Psoas muscle (tissue), 8 donors: ENCODE results near the gene SDK2. TPM values are rescaled to one million over a fixed set of nuclear protein-coding genes. Genes with fewer than 3 reads are reported as not detected.

ENCODE experiments used
- ATAC-seq, 4 donors: fragments of 200-7000 bp; cut with Tn5 transposase; one replicate each; pipeline ENCODE4 v1.9.1; 2020; ENCODE audit warnings: moderate library complexity in 3 of 4, mild to moderate bottlenecking in 2 of 4
- DNase-seq, 2 donors: peaks; one replicate each; pipeline ENCODE4 v3.0.0-alpha.2; 2020
- H3K27ac ChIP-seq: fragments of 200-600 bp; one replicate; pipeline ENCODE4 v1.8.0; 2022
- H3K27me3 ChIP-seq, 3 donors: fragments of 200-600 bp in 1 of 3; one replicate each; pipeline versions ENCODE4 v1.6.1 to v1.8.0; 2013 to 2022; ENCODE audit warnings: low read length in 2 of 3, mild to moderate bottlenecking in 2 of 3, moderate library complexity in 1 of 3; ENCODE audit not compliant: insufficient read depth in 3 of 3
- H3K36me3 ChIP-seq, 2 donors: fragments of 200-600 bp in 1 of 2; one replicate each; pipeline versions ENCODE4 v1.6.1 to v1.8.0; 2013 to 2022; ENCODE audit warnings: low read depth in 1 of 2, mild to moderate bottlenecking in 1 of 2, moderate library complexity in 1 of 2; ENCODE audit not compliant: insufficient read depth in 1 of 2
- H3K4me1 ChIP-seq: fragments of 200-600 bp; one replicate; pipeline ENCODE4 v1.8.0; 2022
- H3K4me3 ChIP-seq: fragments of 200-600 bp; one replicate; pipeline ENCODE4 v1.8.0; 2022; ENCODE audit warnings: mild to moderate bottlenecking
- H3K9me3 ChIP-seq: fragments of 200-600 bp; one replicate; pipeline ENCODE4 v1.8.0; 2022
- WGBS, 3 donors: extraction: QIAGEN DNeasy Blood & Tissue Kit; methylation state at CpG; one replicate each; pipeline versions ENCODE4 v1.1.6 to v1.1.7; 2013; 5-methylcytosine and 5-hydroxymethylcytosine counted together
- intact Hi-C, 2 donors: fragments of 100-400 bp; cut with DNase I; formaldehyde crosslinking; loops; one replicate each; pipeline versions ENCODE4 v1.11.0 to v1.14.2; 2022
- polyA plus RNA-seq, 3 donors: library from polyadenylated mRNA; stranded (reverse); fragments of 200-250 nt; gene quantifications; one replicate each; pipeline ENCODE4 v1.2.3, GENCODE V29; 2013
- total RNA-seq, 4 donors: library from RNA; stranded (reverse); fragmentation: NEBNext Ultra II Directional in 2 of 4; extraction: Animal tissue kit (Norgen Biotek cat#: 25700) in 2 of 4; gene quantifications; one replicate each; pipeline versions ENCODE4 v1.2.1 to v1.2.4, GENCODE V29; 2021 to 2023
- TF ChIP-seq, protein P1 (sequence below): fragments of 200-600 bp; IDR thresholded peaks from one replicate; pipeline ENCODE4 v1.8.0; 2022; ENCODE audit warnings: antibody characterized with exemption
- donor health status: healthy with polysubstance abuse.
- donor health status: DM: no; HTN: no; CAD: no; lungs with moderate emphysema.
- donor health status: Bipolar disorder and iron deficiency.
- donor health status: healthy.
- donor health status: DM: yes; HTN: yes; CAD: no.
- donor health status: DM: no; HTN: no; CAD: no.
- donor health status: DM: no; HTN: no; CAD: no.
- donor health status: DM: yes; HTN: yes; CAD: no.

The SDK2 gene
- total and polyA plus RNA-seq, 7 donors = 0.04 to 2.8 (median 0.24) TPM

DNA sequence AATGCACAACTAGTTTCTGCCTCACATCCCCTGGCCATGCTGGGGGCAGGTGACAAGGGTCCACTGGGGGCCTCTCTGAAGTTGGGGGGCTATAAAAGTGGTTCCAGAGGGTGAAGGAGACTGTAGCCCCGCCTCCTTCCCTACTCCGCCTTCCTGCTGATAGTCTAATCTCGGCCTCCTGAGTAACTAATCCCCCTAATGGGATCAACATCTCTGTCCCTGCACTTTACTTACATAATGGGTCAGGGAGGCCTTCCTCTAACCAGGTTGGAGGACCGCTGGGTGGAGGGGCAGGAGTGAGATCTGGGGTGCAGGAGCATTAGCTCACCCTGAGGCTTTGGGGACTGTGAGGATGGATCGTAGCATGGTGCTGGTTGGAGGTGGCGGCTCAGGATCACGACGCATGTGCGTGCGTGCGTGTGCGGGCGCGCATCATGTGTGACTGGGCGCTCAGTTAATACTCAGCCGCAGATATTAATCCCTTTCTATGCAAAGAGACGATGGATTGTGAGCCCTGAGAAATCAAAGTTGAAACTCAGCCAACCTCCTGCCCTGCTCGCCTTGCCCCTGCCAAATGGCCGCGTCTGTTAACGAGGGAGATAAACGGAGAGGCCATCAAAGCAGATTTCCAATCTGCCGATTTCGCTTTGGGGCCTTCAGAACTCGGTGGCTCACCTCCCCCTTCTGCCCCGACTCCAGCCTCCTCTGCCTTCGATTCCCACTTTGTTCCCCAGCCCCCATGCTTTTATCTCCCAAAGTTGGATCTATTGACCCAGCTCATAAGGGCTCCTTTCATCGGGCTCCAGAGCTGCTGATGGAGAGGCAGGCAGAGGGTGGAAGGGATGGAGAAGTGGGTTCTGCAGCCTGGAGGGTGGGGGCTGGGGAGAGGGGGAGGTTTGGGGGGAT, 107.3 kb downstream of the SDK2 start:
- ATAC-seq = no peak
- no peak for DNase-seq
- no peaks in the 10 kb centered on the region for H3K36me3 ChIP-seq
- no peaks in the 10 kb centered on the region for H3K9me3 ChIP-seq
- WGBS, 3 donors = 66 to 74% (median 73%) methylated on average over 27 to 28 of the region's 28 CpGs
- no peaks in the 10 kb centered on the region for H3K4me1 ChIP-seq
- H3K27ac ChIP-seq = no peak overlapping the region
- no peak overlapping the region for H3K4me3 ChIP-seq
- TF ChIP-seq, protein P1, sequence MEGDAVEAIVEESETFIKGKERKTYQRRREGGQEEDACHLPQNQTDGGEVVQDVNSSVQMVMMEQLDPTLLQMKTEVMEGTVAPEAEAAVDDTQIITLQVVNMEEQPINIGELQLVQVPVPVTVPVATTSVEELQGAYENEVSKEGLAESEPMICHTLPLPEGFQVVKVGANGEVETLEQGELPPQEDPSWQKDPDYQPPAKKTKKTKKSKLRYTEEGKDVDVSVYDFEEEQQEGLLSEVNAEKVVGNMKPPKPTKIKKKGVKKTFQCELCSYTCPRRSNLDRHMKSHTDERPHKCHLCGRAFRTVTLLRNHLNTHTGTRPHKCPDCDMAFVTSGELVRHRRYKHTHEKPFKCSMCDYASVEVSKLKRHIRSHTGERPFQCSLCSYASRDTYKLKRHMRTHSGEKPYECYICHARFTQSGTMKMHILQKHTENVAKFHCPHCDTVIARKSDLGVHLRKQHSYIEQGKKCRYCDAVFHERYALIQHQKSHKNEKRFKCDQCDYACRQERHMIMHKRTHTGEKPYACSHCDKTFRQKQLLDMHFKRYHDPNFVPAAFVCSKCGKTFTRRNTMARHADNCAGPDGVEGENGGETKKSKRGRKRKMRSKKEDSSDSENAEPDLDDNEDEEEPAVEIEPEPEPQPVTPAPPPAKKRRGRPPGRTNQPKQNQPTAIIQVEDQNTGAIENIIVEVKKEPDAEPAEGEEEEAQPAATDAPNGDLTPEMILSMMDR = no peak
- peaks cover 0 to 2% (median 0%) of the 10 kb centered on the region in 3 donors for H3K27me3 ChIP-seq
- intact Hi-C loops = no loop called here

DNA sequence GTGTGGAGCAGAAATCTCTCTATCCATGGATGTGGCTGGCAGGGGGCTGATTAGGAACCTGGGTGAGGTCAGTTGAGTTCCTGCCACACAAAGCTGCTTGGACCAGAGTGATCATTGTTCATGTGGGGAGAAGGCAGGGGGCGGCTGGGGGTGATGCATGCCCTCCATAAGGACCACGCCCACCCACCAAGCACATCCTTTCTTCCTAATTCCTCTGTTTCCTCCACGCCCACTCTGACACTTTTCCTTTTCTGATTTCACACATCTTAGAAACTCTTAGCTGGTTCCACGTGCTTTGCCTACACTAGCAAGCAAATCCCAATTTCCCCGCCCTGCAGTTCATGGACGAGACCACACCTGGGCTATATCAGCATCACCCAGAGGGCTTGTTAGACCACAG, 108.5 kb downstream of the SDK2 start:
- intact Hi-C loops = no loop called here
- TF ChIP-seq, protein P1 = no peak
- Histone ChIP-seq H3K4me3 (no peak overlapping the region), H3K4me1 (no peaks in the 10 kb centered on the region), H3K9me3 (no peaks in the 10 kb centered on the region), H3K27ac (no peak overlapping the region), H3K36me3 (no peaks in the 10 kb centered on the region), H3K27me3 (peaks cover 0 to 2% (median 0%) of the 10 kb centered on the region in 3 donors)
- DNase-seq = no peak
- 88 to 98% (median 92%) methylated on average over 6 of the region's 6 CpGs for WGBS, 3 donors
- no peak for ATAC-seq

DNA sequence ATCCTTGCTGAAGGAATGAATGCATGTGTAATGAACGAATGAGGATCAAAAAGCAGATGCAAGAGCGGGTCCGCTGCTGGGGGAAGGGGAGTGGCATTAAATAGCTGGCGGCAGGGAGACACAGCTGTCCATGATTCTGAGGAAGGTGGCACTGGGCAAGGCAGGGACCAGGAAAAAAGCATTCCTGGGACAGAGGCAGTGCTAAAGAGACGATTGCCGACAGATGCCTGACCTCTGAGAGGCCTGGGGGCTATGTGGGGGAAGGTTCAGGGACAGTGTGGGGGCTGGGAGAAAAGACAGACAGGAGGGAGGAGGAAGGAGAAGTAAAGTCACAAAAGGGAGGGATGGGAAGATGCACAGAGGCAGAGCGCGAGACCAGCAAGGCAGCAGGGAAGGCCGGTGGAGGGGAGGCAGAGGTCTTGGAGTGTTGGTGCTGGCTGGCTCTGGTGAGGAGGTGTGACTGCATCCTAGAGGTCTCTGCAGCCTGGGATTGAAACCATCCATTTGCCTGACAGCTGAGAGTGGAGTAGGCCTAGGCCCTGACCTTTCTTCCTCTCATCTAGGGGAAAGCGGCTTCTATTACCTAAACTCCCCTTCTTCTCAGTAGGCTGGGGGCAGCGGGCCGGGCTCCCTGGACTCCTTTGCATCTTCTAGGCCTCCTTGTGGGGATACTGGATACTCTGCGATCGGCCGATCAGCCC, 109.9 kb downstream of the SDK2 start:
- WGBS, 3 donors = 66 to 71% (median 69%) methylated on average over 14 to 15 of the region's 15 CpGs
- Histone ChIP-seq H3K4me3 (no peak overlapping the region), H3K9me3 (no peaks in the 10 kb centered on the region), H3K36me3 (no peaks in the 10 kb centered on the region), H3K27ac (no peak overlapping the region), H3K27me3 (peaks cover 0 to 3% (median 0%) of the 10 kb centered on the region in 3 donors), H3K4me1 (no peaks in the 10 kb centered on the region)
- DNase-seq (no peak), ATAC-seq (no peak)
- intact Hi-C loops = no loop called here
- TF ChIP-seq, protein P1 = no peak

DNA sequence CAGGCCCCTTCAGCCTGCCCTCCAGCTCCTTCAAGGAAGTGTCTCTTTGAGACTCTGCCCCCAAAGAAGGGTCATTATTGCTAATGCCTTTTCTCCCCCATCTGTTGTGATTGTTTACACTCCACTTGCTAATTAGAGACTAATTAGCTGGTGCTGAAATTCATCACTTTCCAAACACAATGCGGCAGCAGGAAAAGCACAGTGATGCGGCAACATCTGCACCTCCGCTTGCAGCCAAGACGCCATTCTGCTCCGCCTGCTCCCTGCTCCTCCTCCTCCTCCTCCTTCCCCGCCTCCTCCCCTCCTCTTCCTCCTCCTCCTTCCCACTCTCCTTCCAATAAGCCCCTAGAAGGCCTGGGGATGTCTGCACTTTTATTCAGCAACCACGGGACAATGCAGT, 110.5 kb downstream of the SDK2 start:
- Histone ChIP-seq H3K4me1 (no peaks in the 10 kb centered on the region), H3K4me3 (no peak overlapping the region), H3K27me3 (peaks cover 0 to 3% (median 0%) of the 10 kb centered on the region in 3 donors), H3K36me3 (no peaks in the 10 kb centered on the region), H3K27ac (no peak overlapping the region), H3K9me3 (no peaks in the 10 kb centered on the region)
- ATAC-seq = no peak
- TF ChIP-seq, protein P1 = no peak
- DNase-seq = no peak
- 44 to 52% (median 51%) methylated on average over 7 of the region's 7 CpGs for WGBS, 3 donors
- intact Hi-C loops = no loop called here
